Smooth muscle cell of trachea (primary cell): ENCODE results near the gene IL1R2. TPM values are rescaled to one million over a fixed set of nuclear protein-coding genes. Genes with fewer than 3 reads are reported as not detected.

Experiments used
- total RNA-seq: library from RNA; depleted of rRNA; stranded (reverse); fragments of >200 nt; gene quantifications from 2 replicates; pipeline ENCODE4 v1.2.1, GENCODE V29; 2014

Gene IL1R2, protein sequence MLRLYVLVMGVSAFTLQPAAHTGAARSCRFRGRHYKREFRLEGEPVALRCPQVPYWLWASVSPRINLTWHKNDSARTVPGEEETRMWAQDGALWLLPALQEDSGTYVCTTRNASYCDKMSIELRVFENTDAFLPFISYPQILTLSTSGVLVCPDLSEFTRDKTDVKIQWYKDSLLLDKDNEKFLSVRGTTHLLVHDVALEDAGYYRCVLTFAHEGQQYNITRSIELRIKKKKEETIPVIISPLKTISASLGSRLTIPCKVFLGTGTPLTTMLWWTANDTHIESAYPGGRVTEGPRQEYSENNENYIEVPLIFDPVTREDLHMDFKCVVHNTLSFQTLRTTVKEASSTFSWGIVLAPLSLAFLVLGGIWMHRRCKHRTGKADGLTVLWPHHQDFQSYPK
- 0.83 TPM in 1 of 2 replicates, not detected in the other for total RNA-seq

GRCh38 chr2:101991721-101992145, at the start of gene IL1R2:
Gene IL1R2 (plus strand): TSS chr2:101991960. CDS start chr2:102008576, 16,616 bp downstream.

Other genes with a start within 250 kb of the IL1R2 start
- 105 and 154 TPM in 2 replicates for gene IL1R1, start 150.8 kb downstream of the IL1R2 start, total RNA-seq
- 0.73 and 2.3 TPM in 2 replicates for gene IL1RL2, start 195.1 kb downstream of the IL1R2 start, total RNA-seq